ENCODE results near the gene DPPA2. TPM values are rescaled to one million over a fixed set of nuclear protein-coding genes. Genes with fewer than 3 reads are reported as not detected.

The DPPA2 gene
- total RNA-seq, 1 experiment from 2014 or later: not detected

- ChIA-PET CTCF (no interaction called here), POLR2A (ENCODE audit: unreplicated experiment) (no interaction called here)
- Histone ChIP-seq H3F3A (ENCODE audit: insufficient read depth, low read depth) (no peaks in the 10 kb centered on the region), H2AFZ (no peak overlapping the region), H3K4me3 (no peak overlapping the region), H4K20me1 (ENCODE audit: insufficient read depth) (no peaks in the 10 kb centered on the region), H3K9me2 (ENCODE audit: insufficient read depth) (no peaks in the 10 kb centered on the region), H3K79me2 (ENCODE audit: low read depth) (no peaks in the 10 kb centered on the region), H3K36me3 (ENCODE audit: low read depth) (no peaks in the 10 kb centered on the region), H3K4me2 (no peak overlapping the region), H3K27me3 (ENCODE audit: insufficient read depth, low read depth) (no peaks in the 10 kb centered on the region), H3K4me1 (replicated peaks; ENCODE audit: insufficient read depth) (no peaks in the 10 kb centered on the region), H3K9me3 (ENCODE audit: insufficient read depth, low read depth) (no peaks in the 10 kb centered on the region), H3K27ac (no peak overlapping the region)
- no peak for TF ChIP-seq EZH2 (IDR thresholded peaks at IDR 0.05; ENCODE audit: low read depth)
- TF ChIP-seq, protein P1, sequence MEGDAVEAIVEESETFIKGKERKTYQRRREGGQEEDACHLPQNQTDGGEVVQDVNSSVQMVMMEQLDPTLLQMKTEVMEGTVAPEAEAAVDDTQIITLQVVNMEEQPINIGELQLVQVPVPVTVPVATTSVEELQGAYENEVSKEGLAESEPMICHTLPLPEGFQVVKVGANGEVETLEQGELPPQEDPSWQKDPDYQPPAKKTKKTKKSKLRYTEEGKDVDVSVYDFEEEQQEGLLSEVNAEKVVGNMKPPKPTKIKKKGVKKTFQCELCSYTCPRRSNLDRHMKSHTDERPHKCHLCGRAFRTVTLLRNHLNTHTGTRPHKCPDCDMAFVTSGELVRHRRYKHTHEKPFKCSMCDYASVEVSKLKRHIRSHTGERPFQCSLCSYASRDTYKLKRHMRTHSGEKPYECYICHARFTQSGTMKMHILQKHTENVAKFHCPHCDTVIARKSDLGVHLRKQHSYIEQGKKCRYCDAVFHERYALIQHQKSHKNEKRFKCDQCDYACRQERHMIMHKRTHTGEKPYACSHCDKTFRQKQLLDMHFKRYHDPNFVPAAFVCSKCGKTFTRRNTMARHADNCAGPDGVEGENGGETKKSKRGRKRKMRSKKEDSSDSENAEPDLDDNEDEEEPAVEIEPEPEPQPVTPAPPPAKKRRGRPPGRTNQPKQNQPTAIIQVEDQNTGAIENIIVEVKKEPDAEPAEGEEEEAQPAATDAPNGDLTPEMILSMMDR (conservative IDR thresholded peaks at IDR 0.05): no peak
- BruUV-seq (replicated peaks): no TSS peak
- no peak for DNase-seq
- intact Hi-C loops (cut with micrococcal nuclease; ENCODE audit: unreplicated experiment): no loop called here
These were observed 61.5 kb downstream of the DPPA2 start for GRCh38 chr3:109254770-109255169.

DNA sequence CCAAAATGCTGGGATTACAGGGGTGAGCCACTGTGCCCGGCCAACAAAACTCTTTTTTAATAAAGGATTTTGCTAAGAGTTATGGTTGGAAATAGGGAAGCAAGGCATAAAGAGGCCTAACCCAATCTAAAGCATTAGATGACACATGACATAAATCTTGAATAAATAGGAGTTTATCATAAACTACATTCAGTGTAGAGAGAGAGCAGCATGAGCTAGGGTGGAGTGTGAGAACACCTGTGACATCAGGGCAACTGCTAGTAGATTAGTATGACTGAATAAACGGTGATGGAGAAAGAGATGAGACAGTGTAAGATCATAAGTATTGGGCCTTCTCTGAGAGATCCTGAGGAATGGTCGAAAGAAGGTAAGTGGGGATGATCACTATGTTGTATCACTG lies 63.7 kb downstream of the DPPA2 start:
- H3K79me2 ChIP-seq (ENCODE audit: low read depth): no peaks in the 10 kb centered on the region
- no peaks in the 10 kb centered on the region for H3F3A ChIP-seq (ENCODE audit: insufficient read depth, low read depth)
- no peaks in the 10 kb centered on the region for H3K9me3 ChIP-seq (ENCODE audit: insufficient read depth, low read depth)
- no peaks in the 10 kb centered on the region for H4K20me1 ChIP-seq (ENCODE audit: insufficient read depth)
- intact Hi-C loops (cut with micrococcal nuclease; ENCODE audit: unreplicated experiment): no loop called here
- H3K27me3 ChIP-seq (ENCODE audit: insufficient read depth, low read depth): no peaks in the 10 kb centered on the region
- H3K27ac ChIP-seq: no peak overlapping the region
- no peaks in the 10 kb centered on the region for H3K36me3 ChIP-seq (ENCODE audit: low read depth)
- no peak overlapping the region for H3K4me2 ChIP-seq
- no peaks in the 10 kb centered on the region for H3K4me1 ChIP-seq (replicated peaks; ENCODE audit: insufficient read depth)
- CTCF ChIA-PET: no interaction called here
- H3K9me2 ChIP-seq (ENCODE audit: insufficient read depth): no peaks in the 10 kb centered on the region
- no peak overlapping the region for H2AFZ ChIP-seq
- no peak overlapping the region for H3K4me3 ChIP-seq
- no peak for DNase-seq
- POLR2A ChIA-PET (ENCODE audit: unreplicated experiment): no interaction called here
- TF ChIP-seq, protein P1 (conservative IDR thresholded peaks at IDR 0.05): no peak
- no peak for TF ChIP-seq EZH2 (IDR thresholded peaks at IDR 0.05; ENCODE audit: low read depth)
- BruUV-seq (replicated peaks): no TSS peak

Other genes with a start within 250 kb of the DPPA2 start
- not detected in 2 replicates for gene MORC1, start 198.4 kb downstream of the DPPA2 start, total RNA-seq (2021)
- not detected in 2 replicates for gene C3orf85, start 179.8 kb downstream of the DPPA2 start, total RNA-seq (2021)
- not detected in 2 replicates for gene DPPA4, start 21.0 kb upstream of the DPPA2 start, total RNA-seq (2021)

All from PC-9 (cell line).